GM23248 (cell line): ENCODE results near the gene SZT2. TPM values are rescaled to one million over a fixed set of nuclear protein-coding genes. Genes with fewer than 3 reads are reported as not detected.
"Not testable (repeated sequence)": the region's sequence is repeated elsewhere in the genome, so short reads cannot be mapped to it uniquely, and the experiment has no call there.

Experiments used
- DNase-seq: peaks from one replicate; pipeline ENCODE4 v3.0.0-alpha.2; 2015
- H2AFZ ChIP-seq: fragments of 200-600 bp; sonication (generic); 2 replicates; pipeline ENCODE4 v1.6.1; 2016; ENCODE audit warnings: antibody characterized with exemption
- H3F3A ChIP-seq: fragments of 200-600 bp; sonication (generic); 2 replicates; pipeline ENCODE4 v1.6.1; 2016; ENCODE audit warnings: mild to moderate bottlenecking, antibody characterized with exemption, mixed run types; ENCODE audit not compliant: insufficient read depth
- H3K27ac ChIP-seq: fragments of 200-600 bp; sonication (generic); 2 replicates; pipeline ENCODE4 v1.5.1; 2016; ENCODE audit warnings: mild to moderate bottlenecking
- H3K27me3 ChIP-seq: fragments of 200-600 bp; sonication (generic); replicated peaks from 2 replicates; pipeline ENCODE4 v1.6.1; 2016; ENCODE audit warnings: mild to moderate bottlenecking; ENCODE audit not compliant: insufficient read depth
- H3K36me3 ChIP-seq: fragments of 200-600 bp; sonication (generic); 2 replicates; pipeline ENCODE4 v1.6.1; 2016; ENCODE audit warnings: low read depth, mild to moderate bottlenecking
- H3K4me1 ChIP-seq: fragments of 200-600 bp; sonication (generic); 2 replicates; pipeline ENCODE4 v1.6.1; 2016; ENCODE audit warnings: mild to moderate bottlenecking; ENCODE audit not compliant: insufficient read depth
- H3K4me2 ChIP-seq: fragments of 200-600 bp; sonication (generic); one replicate; pipeline ENCODE4 v1.6.1; 2016; ENCODE audit warnings: mild to moderate bottlenecking; ENCODE audit not compliant: unreplicated experiment
- H3K4me3 ChIP-seq: fragments of 200-600 bp; sonication (generic); 2 replicates; pipeline ENCODE4 v1.5.1; 2016; ENCODE audit warnings: mild to moderate bottlenecking
- H3K79me2 ChIP-seq: fragments of 200-600 bp; sonication (generic); 2 replicates; pipeline ENCODE4 v1.6.1; 2016; ENCODE audit warnings: mild to moderate bottlenecking; ENCODE audit not compliant: insufficient read depth
- H3K9ac ChIP-seq: fragments of 200-600 bp; sonication (generic); 2 replicates; pipeline ENCODE4 v1.6.1; 2016; ENCODE audit warnings: mild to moderate bottlenecking
- H3K9me2 ChIP-seq: fragments of 200-600 bp; sonication (generic); 2 replicates; pipeline ENCODE4 v1.6.1; 2016; ENCODE audit warnings: mixed run types, mild to moderate bottlenecking, moderate library complexity; ENCODE audit not compliant: insufficient read depth
- H3K9me3 ChIP-seq: fragments of 200-600 bp; sonication (generic); one replicate; pipeline ENCODE4 v1.6.1; 2017; ENCODE audit warnings: low read depth
- H4K20me1 ChIP-seq: fragments of 200-600 bp; sonication (generic); 2 replicates; pipeline ENCODE4 v1.6.0; 2016; ENCODE audit not compliant: insufficient read depth
- EZH2 ChIP-seq: fragments of 200-600 bp; sonication (generic); IDR thresholded peaks from 2 replicates; pipeline ENCODE4 v1.6.1; 2018; ENCODE audit warnings: antibody characterized with exemption, mild to moderate bottlenecking; ENCODE audit not compliant: insufficient read depth, poor library complexity, severe bottlenecking
- EZH2phosphoT487 ChIP-seq: fragments of 200-600 bp; sonication (generic); IDR thresholded peaks from 2 replicates; pipeline ENCODE4 v1.6.1; 2018; ENCODE audit warnings: antibody characterized with exemption, moderate library complexity, mild to moderate bottlenecking, low read depth; ENCODE audit not compliant: insufficient read depth
- WGBS, 2 experiments: methylation state at CpG; one replicate each; pipeline ENCODE4 v1.1.6; 2015 to 2017; ENCODE audit warnings: low lambda C conversion rate in 2 of 2, low coverage in 1 of 2; ENCODE audit errors: missing lambda C conversion rate in 2 of 2; 5-methylcytosine and 5-hydroxymethylcytosine counted together
- in situ Hi-C: fragments of 300-500 bp; cut with MboI; formaldehyde crosslinking; loops from 2 replicates; pipeline ENCODE4 v1.15.0; 2020
- polyA plus RNA-seq: library from polyadenylated mRNA; unstranded; fragments of >200 nt; fragmentation: Nextera tagmentation; extraction: Ambion mirVana; gene quantifications from 2 replicates; pipeline ENCODE4 v1.2.1, GENCODE V29; 2016
- total RNA-seq: library from RNA; depleted of rRNA; stranded (reverse); fragments of >200 nt; shearing (Covaris generic); gene quantifications from 2 replicates; pipeline ENCODE4 v1.2.3, GENCODE V29; 2014

SZT2 gene
- total and polyA plus RNA-seq, 2 experiments from 2014 or later, result 6.4 to 12.6 TPM

DNA sequence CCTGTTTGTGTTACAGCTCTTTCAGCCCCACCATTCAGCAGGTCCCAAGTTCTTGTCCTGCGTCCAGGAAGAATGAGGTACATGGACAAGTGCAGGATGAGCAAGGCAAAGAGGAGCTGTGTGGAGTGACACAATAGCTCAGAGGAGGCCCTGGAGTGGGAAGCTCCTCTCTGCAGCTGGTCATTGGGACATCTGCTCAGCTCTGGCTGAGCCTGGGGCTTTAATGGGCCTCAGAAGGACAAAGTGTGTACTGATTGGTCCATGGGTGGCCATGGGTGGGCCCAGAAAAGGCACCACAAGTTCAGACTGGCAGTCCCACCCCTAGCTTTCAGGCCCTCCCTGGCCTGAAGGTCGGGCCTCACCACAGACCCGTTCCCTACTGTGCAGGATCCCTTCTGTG, 78.7 kb downstream of the SZT2 start:
- no peaks in the 10 kb centered on the region for H4K20me1 ChIP-seq
- in situ Hi-C loops, result no loop called here
- peaks cover 16% of the 10 kb centered on the region for H3F3A ChIP-seq
- H3K4me3 ChIP-seq, result no peak overlapping the region
- WGBS, 2 experiments, result 78 to 83% methylated on average over 3 of the region's 3 CpGs
- no peak overlapping the region for H3K27ac ChIP-seq
- H3K36me3 ChIP-seq, result no peaks in the 10 kb centered on the region
- peaks cover 18% of the 10 kb centered on the region for H3K4me1 ChIP-seq
- no peaks in the 10 kb centered on the region for H3K27me3 ChIP-seq
- no peak overlapping the region for H3K4me2 ChIP-seq
- H3K9ac ChIP-seq, result no peak overlapping the region
- DNase-seq, result no peak
- H3K9me2 ChIP-seq, result no peaks in the 10 kb centered on the region
- no peaks in the 10 kb centered on the region for H3K79me2 ChIP-seq
- no peak overlapping the region for H2AFZ ChIP-seq
- TF ChIP-seq EZH2 (no peak), EZH2phosphoT487 (no peak)
- H3K9me3 ChIP-seq, result no peaks in the 10 kb centered on the region

DNA sequence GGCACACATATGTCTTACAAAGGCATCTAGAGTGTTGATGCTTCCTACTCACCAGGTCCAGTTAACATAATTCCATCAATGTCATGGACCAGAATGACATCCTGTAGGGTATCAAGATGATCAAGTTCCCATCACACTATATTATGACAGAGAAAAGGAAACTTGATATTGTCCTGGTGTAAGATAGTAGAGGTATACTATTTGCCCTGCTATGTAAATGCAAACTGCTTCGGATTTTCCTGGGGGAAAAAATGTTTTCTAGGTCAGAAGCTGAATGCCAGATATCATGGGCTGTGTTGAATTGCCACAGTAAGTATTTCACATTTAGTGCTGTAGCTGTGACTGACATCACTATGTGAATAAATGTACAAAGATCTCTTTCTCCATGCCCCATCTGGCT, 80.2 kb downstream of the SZT2 start:
- Histone ChIP-seq H3K27ac (no peak overlapping the region), H3K4me2 (no peak overlapping the region), H3K4me1 (peaks cover 23% of the 10 kb centered on the region), H4K20me1 (no peaks in the 10 kb centered on the region), H3K36me3 (no peaks in the 10 kb centered on the region), H3K9me3 (no peaks in the 10 kb centered on the region), H3F3A (peaks cover 27% of the 10 kb centered on the region), H3K9ac (no peak overlapping the region), H2AFZ (no peak overlapping the region), H3K27me3 (no peaks in the 10 kb centered on the region), H3K9me2 (peaks cover 4% of the 10 kb centered on the region; the same call in 1 of the 2 replicates), H3K4me3 (no peak overlapping the region), H3K79me2 (no peaks in the 10 kb centered on the region)
- 86 to 91% methylated on average over 1 of the region's 1 CpG for WGBS, 2 experiments
- in situ Hi-C loops, result no loop called here
- TF ChIP-seq EZH2phosphoT487 (no peak), EZH2 (no peak)
- no peak for DNase-seq

DNA sequence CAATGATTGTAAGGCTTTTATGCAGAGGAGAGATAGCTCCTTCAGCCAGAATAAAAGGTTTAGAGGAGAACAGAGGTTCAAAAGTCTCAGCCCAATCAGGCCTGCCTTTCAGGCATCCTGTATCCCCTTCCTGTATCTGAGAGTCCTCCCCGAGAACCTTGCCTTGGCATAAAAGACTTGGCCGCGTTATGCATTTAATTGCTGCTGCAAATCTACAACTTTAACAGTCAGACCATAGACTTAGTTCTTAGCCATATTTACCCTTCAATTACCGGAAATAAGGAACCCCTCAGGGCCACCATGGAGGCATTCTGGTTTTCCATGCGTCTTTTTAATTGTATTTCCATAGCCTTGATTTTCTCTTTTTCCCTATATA, 82.4 kb downstream of the SZT2 start:
- Histone ChIP-seq H2AFZ (no peak overlapping the region), H3K79me2 (no peaks in the 10 kb centered on the region), H3K27ac (peak overlapping the region; percentile 72), H3F3A (peaks cover 34% of the 10 kb centered on the region), H3K4me3 (no peak overlapping the region), H3K27me3 (no peaks in the 10 kb centered on the region), H3K36me3 (no peaks in the 10 kb centered on the region), H3K9ac (no peak overlapping the region; the same call in 1 of the 2 replicates), H3K4me2 (peak overlapping the region; percentile 33), H4K20me1 (no peaks in the 10 kb centered on the region), H3K9me3 (no peaks in the 10 kb centered on the region), H3K9me2 (peaks cover 4% of the 10 kb centered on the region; the same call in 1 of the 2 replicates), H3K4me1 (peaks cover 34% of the 10 kb centered on the region)
- TF ChIP-seq EZH2phosphoT487 (no peak), EZH2 (no peak)
- in situ Hi-C loops, result no loop called here
- DNase-seq, result no peak
- WGBS, 2 experiments, result 73 to 79% methylated on average over 5 of the region's 5 CpGs

DNA sequence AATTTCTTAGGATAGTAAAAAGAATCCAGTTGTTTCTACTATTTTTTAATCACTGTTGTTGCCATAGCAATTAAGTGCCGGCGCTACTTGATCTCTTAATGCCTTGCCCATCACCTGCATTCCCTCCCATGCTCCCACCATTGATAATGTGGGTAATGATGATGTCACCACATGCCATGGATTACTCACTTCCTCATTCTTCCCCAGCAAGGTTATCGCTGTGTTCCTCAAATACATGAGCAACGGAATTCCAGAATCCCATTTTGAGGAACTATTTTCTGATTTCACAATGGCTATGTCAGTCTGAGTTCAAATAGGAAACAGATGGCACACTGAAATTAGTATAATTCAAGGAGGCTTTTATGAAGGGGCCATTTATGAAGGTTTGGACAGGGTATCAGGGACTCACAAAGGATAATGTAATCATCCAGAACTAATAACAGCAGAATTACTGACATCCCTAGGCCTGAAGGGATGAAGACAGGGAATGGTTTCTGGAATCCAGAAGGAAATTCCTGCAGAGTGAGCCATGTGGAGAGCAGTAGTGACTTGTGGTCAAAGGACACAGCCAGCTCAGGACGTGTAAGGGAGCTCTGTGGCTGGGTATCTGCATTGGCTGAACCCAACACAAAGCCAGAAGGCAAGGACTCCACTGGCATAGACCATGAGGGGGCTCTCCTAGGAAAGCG, 82.9 kb downstream of the SZT2 start:
- H3K9me3 ChIP-seq, H3K27me3 ChIP-seq, H3K79me2 ChIP-seq, in situ Hi-C loops, H4K20me1 ChIP-seq, H3K36me3 ChIP-seq, H3K9me2 ChIP-seq: not testable (repeated sequence)
- Histone ChIP-seq H2AFZ (0 out of 2 replicates have a peak overlapping the region, but pooled peaks have one; percentile 15), H3F3A (peaks cover 34% of the 10 kb centered on the region), H3K4me1 (peaks cover 34% of the 10 kb centered on the region), H3K4me2 (peak overlapping the region; percentile 53), H3K4me3 (peak overlapping the region; percentile 44), H3K9ac (peak overlapping the region; percentile 32), H3K27ac (peak overlapping the region; percentile 72)
- DNase-seq, result peak; percentile 92
- WGBS, 2 experiments, result 7 to 11% methylated on average over 6 of the region's 6 CpGs

DNA sequence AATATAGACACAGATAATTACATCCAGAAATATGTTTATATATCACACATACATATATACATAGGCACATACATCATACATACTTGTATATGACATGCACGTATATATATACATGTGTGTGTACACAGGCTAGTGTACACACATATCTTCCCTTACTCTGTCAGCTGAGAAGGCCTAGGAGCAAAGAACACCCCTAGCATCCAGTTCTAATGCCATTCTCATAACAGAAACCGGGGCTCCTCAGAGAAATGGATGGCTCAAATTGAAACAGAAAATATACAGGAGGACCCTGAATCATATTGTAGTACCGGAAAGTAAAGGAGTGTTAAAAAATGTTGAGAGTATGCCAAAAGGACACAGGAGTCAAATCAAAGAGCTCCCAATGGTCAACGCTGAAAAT, 83.8 kb downstream of the SZT2 start:
- Histone ChIP-seq H3F3A (peaks cover 34% of the 10 kb centered on the region), H3K4me1 (peaks cover 34% of the 10 kb centered on the region), H3K9me2 (peaks cover 4% of the 10 kb centered on the region; the same call in 1 of the 2 replicates), H3K4me2 (peak overlapping the region; percentile 53), H3K9ac (peak overlapping the region; percentile 32), H4K20me1 (no peaks in the 10 kb centered on the region), H3K27ac (peak overlapping the region; percentile 72), H3K27me3 (no peaks in the 10 kb centered on the region), H3K4me3 (peak overlapping the region; percentile 44; the same call in 1 of the 2 replicates), H3K36me3 (no peaks in the 10 kb centered on the region), H3K9me3 (no peaks in the 10 kb centered on the region), H2AFZ (no peak overlapping the region), H3K79me2 (no peaks in the 10 kb centered on the region)
- TF ChIP-seq EZH2 (no peak), EZH2phosphoT487 (no peak)
- in situ Hi-C loops, result no loop called here
- DNase-seq, result no peak
- WGBS, 2 experiments, result 92 to 97% methylated on average over 4 of the region's 4 CpGs

DNA sequence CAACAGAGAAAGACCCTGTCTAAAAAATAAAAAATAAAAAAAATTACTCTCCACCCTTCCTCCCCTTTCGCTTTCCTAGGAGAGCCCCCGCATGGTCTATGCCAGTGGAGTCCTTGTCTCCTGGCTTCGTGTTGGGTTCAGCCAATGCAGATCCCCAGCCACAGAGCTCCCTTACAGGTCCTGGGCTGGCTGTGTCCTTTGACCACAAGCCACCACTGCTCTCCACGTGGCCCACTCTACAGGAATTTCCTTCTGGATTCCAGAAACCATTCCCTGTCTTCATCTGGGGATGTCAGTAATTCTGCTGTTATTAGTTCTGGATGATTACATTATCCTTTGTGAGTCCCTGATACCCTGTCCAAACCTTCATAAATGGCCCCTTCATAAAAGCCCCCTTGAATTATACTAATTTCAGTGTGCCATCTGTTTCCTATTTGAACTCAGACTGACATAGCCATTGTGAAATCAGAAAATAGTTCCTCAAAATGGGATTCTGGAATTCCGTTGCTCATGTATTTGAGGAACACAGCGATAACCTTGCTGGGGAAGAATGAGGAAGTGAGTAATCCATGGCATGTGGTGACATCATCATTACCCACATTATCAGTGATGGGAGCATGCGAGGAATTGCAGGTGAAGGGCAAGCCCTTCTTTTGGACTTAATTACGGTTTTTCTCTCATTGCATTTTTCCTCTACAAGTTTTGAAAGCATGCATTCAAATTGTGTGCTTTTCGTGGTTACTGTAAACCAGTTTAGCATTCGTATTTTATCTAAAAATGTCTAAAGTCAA, 86.1 kb downstream of the SZT2 start:
- H3K9me3 ChIP-seq, H3K9me2 ChIP-seq, H3K36me3 ChIP-seq, H3K9ac ChIP-seq, in situ Hi-C loops, H3K27me3 ChIP-seq, H3K27ac ChIP-seq, H2AFZ ChIP-seq, H3K4me3 ChIP-seq, H3K79me2 ChIP-seq, H4K20me1 ChIP-seq: not testable (repeated sequence)
- H3K4me2 ChIP-seq, result peak overlapping the region; percentile 10
- peak; percentile 23 for DNase-seq
- peaks cover 34% of the 10 kb centered on the region for H3K4me1 ChIP-seq
- H3F3A ChIP-seq, result peaks cover 34% of the 10 kb centered on the region
- WGBS, 2 experiments, result 44 to 54% methylated on average over 10 of the region's 10 CpGs
